HG02981 (cell line): ENCODE measurements around the gene PLEKHA6.

Source experiments
- ATAC-seq: cut with Tn5 transposase; IDR thresholded peaks from one replicate; pipeline ENCODE4 v1.9.1; 2021; ENCODE audit warnings: mild to moderate bottlenecking, moderate library complexity; ENCODE audit not compliant: unreplicated experiment

PLEKHA6 gene

DNA sequence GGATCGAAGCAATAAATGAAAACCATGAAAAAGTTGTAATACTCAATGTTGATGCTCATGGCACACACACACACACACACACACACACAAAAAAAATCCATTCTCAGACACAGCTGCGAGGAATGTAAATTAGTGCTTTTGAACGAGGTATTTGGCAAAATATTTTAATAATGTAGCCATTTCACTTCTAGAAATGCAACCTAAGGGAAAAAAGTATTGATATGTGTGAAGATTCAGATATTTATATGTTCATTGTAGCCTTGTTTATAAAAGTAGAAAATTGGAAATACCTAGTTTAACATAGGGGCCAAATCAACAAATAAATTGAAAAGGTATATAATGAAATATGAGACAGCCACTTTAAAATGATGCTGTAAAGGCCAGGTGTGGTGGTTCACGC lies 3.8 kb downstream of the PLEKHA6 start:
- no peak for ATAC-seq

- no peak for ATAC-seq
Observed at GRCh38 chr1:204354579-204354978, 5.2 kb downstream of the PLEKHA6 start.

DNA sequence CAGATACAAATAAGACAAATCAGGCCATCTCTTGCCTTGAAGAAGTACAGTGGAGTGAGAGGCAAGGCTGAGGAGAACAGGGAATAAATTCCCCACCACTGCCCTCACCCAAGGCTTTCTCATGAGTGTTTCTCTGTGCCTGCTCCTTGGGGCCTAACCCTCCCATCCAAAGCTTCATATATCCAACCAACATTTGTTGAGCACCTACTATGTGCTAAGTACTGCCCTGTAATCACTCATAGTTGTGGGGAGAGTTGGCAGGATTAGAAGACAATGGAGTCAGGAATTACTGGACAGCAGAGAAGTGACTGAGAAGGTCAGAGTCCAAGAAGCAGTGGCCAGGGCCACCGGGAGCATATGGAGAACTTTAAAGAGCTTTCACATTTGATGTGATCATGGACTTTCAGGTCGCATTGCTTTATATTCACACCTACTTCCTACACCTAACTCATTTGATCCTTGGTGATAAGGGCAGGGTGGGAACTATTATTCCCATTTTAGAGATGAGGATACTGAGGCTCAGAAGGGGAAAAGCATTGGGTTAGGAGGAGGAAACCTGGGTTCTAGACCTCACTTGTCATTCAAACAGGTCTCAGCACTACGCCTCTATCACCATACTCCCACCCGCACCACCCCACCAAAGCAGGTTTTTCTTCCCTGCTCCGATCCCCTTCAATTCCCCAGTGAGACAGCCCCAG lies 6.4 kb downstream of the PLEKHA6 start:
- no peak for ATAC-seq

GRCh38 chr1:204350857-204351573 lies 8.7 kb downstream of the PLEKHA6 start:
- no peak for ATAC-seq

- ATAC-seq, result no peak
Observed at GRCh38 chr1:204350312-204350711, 9.4 kb downstream of the PLEKHA6 start.

DNA sequence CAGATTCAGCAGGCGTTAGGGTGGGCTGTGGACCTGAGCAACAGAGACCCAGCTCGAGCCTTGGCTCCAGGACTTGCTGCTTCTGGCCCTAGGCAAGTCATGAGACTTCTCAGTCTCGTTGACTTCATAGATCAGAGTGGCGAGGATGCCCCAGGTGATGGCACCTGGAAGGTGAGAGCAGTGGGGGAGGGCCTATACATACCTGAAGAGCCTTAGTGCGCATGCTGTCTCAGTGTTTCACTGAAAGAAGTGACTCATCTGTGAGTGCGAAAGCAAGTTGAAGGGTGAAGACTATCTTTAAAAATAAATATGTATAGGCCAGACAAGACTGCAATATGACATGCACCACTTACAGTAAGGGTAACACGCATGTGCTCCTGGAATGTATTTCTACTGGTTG lies 10.1 kb downstream of the PLEKHA6 start:
- ATAC-seq, result no peak

DNA sequence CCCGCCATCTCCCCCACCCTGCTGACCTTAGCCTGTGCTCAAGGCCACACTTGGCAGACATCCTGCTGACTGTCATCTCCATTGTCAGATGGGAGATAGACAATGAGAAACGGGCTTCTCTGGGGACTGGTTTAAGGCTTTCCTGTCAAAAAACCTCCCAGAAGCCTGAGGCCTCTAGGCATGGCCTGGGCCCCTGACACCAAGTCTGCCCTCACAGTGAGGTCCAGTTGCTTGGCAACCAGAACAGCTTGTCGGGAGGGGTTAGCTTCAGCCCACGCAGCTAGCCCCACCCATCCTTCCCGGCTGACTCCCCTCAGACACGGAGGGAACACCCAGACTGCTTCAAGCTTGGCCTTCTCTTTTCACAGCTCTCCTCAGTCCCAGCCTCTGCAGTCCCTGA lies 11.0 kb downstream of the PLEKHA6 start:
- no peak for ATAC-seq

GRCh38 chr1:204348242-204348641 lies 11.5 kb downstream of the PLEKHA6 start:
- no peak for ATAC-seq

DNA sequence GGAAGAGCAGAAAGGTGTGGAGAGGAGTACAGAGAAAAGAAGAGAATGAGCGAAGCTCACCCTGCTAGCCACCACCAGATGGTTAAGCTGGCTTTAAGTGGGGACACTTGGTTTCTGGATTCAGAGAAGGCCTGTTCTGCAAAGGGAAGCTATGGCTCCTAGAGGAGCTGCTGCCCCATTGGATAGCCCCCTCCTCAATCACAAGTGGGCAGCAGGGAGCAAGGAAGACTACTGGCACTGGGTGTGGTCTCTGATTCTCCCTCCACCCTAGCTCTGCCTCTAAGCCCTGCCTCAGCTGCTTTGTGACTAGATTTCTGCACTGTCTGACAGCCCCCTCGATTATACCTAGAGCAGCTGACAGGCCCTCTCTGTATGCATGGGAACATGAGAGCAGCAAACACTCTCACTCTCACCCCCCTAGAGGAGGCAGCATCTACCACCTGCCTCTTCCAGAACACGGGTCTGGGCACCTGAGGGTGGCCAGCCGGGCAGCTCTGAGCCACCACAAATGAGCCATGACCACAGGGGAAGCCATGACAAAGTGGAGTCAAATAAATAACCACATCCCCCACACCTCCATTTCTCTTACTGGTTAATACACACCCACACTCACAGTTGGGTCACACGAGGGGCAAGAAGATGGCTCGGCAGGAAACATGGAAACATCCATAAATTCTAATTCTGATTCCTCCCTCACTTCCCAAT lies 13.6 kb downstream of the PLEKHA6 start:
- no peak for ATAC-seq

GRCh38 chr1:204345438-204345841 lies 14.3 kb downstream of the PLEKHA6 start:
- no peak for ATAC-seq

- ATAC-seq, result no peak
Observed at GRCh38 chr1:204344665-204345355, 14.9 kb downstream of the PLEKHA6 start.

DNA sequence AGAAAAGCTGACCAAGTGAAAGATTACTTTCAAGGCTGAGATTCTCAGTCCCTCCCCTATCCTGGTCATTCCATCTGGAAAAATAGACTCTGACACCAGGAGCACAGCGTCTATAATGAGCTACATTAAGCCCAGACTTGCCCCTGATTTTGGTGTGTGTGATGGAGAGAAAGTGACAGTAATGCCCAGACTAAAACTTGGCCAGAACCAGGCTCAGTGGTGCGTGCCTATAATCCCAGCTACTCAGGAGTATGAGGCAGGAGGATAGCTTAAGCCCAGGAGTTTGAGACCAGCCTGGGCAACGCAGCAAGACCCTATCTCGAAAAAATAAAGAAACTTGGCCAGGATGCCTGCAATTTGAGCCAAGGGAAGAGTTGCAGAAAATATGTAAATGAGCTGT lies 15.9 kb downstream of the PLEKHA6 start:
- ATAC-seq, result no peak

GRCh38 chr1:204343247-204343646 lies 16.5 kb downstream of the PLEKHA6 start:
- no peak for ATAC-seq

GRCh38 chr1:204342310-204342709 lies 17.4 kb downstream of the PLEKHA6 start:
- ATAC-seq, result no peak

DNA sequence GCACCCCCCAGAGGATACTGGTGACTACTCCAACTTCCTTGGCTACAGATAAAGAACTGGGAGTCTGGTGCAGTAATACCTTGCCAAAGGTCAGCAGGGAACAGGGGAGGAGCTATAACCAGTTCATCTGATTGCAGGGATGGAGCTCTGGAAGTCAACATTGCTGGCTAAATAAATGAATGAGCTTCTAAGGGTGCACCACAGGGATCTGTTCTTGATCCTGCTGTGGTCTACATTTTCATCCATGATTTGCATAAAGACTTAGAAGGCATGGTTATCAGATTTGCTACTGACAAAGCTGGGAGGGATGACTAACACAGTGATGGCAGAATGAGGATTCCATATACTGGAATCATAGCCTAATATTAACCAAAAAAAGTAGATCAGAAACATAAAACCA lies 18.3 kb downstream of the PLEKHA6 start:
- no peak for ATAC-seq

DNA sequence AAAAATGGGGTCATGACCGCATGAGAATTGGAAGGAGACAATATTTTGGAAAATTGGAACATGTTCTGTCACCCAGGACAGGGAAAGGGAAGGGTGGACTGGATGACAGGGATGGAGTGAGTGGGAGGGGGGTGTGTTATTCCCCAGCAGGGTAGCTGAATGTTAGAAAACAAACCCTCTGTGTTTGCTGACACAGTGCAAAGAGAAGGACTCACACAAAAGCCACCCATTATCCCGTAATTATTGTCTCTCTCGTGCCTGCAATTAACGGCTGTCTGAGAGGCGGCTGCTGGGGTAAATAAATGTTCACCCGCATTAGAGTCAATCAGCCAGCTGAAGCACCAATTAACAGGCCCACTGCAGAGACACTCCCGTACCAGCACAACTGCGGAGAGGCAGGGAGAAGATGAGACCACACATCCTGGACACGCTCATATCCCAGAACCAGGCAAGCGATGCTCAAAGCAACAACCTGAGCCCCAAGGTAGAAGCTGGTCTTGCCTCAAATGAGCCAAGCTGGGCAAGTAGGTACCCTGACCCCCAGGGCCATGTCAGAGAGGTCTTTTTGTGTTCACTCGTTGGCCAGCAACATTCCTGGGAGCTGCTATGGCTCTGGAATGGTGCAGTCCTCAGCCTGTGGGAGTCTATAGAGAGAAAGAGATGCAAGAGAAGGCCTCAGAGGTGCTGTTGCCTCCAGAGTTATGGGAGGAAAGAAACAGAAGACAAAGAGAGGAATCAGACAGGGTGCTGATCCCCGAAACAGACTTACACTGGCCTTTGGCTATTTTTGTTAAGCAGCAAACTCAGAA lies 19.4 kb downstream of the PLEKHA6 start:
- ATAC-seq, result no peak

DNA sequence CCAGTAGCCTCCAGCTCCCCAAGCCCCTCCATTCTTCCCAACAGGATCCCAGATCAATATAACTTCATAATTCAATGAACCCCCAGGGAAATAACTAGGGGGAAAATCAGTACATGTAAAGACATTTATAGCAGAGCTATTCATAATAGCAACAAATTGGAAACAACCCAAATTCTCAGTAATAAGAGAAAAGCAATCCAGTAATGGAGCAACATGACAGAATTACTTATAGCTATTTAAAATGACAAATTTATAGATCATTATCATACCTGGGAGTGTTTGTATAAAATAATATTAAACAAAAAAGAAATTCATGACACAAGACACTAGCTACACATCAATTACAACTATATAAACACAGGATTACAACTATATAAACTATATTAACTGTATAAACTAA lies 20.2 kb downstream of the PLEKHA6 start:
- ATAC-seq, result no peak

GRCh38 chr1:204338997-204339396 lies 20.7 kb downstream of the PLEKHA6 start:
- no peak for ATAC-seq

GRCh38 chr1:204338360-204338759 lies 21.4 kb downstream of the PLEKHA6 start:
- ATAC-seq, result no peak

GRCh38 chr1:204337583-204337982 lies 22.1 kb downstream of the PLEKHA6 start:
- ATAC-seq, result no peak

GRCh38 chr1:204337036-204337429 lies 22.7 kb downstream of the PLEKHA6 start:
- no peak for ATAC-seq
